BJ (cell line): ENCODE data around the gene GNG8. TPM values are rescaled to one million over a fixed set of nuclear protein-coding genes. Genes with fewer than 3 reads are reported as not detected.

Experiments used
- CTCF ChIA-PET: fragments of 350-600 bp; formaldehyde crosslinking; extraction: SDS; loops from one replicate; lab custom pipeline; 2021; ENCODE audit warnings: antibody characterized with exemption, inconsistent platforms; lab: Yijun Ruan, JAX
- POLR2A ChIA-PET: fragments of 300-600 bp; sonication (Branson Sonifier 250); formaldehyde crosslinking; extraction: SDS; loops from one replicate; lab custom pipeline; 2021; ENCODE audit warnings: antibody characterized with exemption; lab: Charles Lee
- DNase-seq: peaks from one replicate; pipeline ENCODE4 v3.0.0-alpha.2; 2011; ENCODE audit warnings: low read depth
- H3K27me3 ChIP-seq: 2 replicates; pipeline ENCODE4 v1.6.0; 2011; ENCODE audit warnings: low read length; ENCODE audit not compliant: control insufficient read depth, insufficient read depth
- H3K36me3 ChIP-seq: 2 replicates; pipeline ENCODE4 v1.5.1; 2011; ENCODE audit warnings: low read length; ENCODE audit not compliant: control insufficient read depth, insufficient read depth
- H3K4me3 ChIP-seq: 2 replicates; pipeline ENCODE4 v1.5.1; 2011; ENCODE audit warnings: low read depth, mild to moderate bottlenecking, control low read depth, low read length
- polyA plus RNA-seq: library from polyadenylated mRNA; depleted of rRNA; stranded (reverse); fragments of >200 nt; gene quantifications from 2 replicates; pipeline ENCODE4 v1.2.3, GENCODE V29; 2011
- TF ChIP-seq, protein P1 (sequence below): IDR thresholded peaks from 2 replicates; pipeline ENCODE4 v1.5.1; 2011; ENCODE audit warnings: low read depth, mild to moderate bottlenecking, control low read depth, inconsistent platforms, low read length, moderate library complexity; ENCODE audit not compliant: insufficient read depth

GNG8 gene
- polyA plus RNA-seq, 1 experiment, result not detected

DNA sequence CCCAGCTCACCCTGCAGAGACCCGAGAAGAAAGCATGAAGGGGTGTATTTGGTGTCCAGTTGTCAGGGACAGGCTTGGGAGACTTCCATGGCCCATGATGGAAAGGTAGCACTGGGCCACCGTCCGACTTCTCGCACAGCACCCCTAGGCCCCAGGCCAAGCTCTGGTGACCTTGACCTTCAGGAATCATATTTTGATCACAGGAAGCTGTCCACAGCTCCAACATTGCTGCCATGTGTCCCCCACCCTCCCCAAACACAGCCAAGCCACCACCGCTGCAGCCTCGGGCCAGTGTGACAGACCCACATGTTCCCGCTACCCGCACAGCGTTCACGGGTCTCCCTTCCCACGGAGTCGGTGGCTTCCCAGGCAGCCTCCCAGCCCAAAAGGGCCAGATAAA is 10.3 kb downstream of the GNG8 start:
- ChIA-PET CTCF (interaction anchor here (1.3 to 4.5 kb wide), 3 partner anchors 11 to 79 kb away, joined by 3 to 25 read pairs (median 5); partner anchors contain the start of gene DACT3), POLR2A (interaction anchor here (0.5 to 1.1 kb wide), 2 partner anchors 14 to 400 kb away, joined by 3 read pairs; no protein-coding TSS in a partner anchor)
- TF ChIP-seq, protein P1, sequence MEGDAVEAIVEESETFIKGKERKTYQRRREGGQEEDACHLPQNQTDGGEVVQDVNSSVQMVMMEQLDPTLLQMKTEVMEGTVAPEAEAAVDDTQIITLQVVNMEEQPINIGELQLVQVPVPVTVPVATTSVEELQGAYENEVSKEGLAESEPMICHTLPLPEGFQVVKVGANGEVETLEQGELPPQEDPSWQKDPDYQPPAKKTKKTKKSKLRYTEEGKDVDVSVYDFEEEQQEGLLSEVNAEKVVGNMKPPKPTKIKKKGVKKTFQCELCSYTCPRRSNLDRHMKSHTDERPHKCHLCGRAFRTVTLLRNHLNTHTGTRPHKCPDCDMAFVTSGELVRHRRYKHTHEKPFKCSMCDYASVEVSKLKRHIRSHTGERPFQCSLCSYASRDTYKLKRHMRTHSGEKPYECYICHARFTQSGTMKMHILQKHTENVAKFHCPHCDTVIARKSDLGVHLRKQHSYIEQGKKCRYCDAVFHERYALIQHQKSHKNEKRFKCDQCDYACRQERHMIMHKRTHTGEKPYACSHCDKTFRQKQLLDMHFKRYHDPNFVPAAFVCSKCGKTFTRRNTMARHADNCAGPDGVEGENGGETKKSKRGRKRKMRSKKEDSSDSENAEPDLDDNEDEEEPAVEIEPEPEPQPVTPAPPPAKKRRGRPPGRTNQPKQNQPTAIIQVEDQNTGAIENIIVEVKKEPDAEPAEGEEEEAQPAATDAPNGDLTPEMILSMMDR, result no peak
- H3K4me3 ChIP-seq, result no peak overlapping the region
- H3K36me3 ChIP-seq, result no peaks in the 10 kb centered on the region
- DNase-seq, result no peak
- H3K27me3 ChIP-seq, result no peaks in the 10 kb centered on the region

DNA sequence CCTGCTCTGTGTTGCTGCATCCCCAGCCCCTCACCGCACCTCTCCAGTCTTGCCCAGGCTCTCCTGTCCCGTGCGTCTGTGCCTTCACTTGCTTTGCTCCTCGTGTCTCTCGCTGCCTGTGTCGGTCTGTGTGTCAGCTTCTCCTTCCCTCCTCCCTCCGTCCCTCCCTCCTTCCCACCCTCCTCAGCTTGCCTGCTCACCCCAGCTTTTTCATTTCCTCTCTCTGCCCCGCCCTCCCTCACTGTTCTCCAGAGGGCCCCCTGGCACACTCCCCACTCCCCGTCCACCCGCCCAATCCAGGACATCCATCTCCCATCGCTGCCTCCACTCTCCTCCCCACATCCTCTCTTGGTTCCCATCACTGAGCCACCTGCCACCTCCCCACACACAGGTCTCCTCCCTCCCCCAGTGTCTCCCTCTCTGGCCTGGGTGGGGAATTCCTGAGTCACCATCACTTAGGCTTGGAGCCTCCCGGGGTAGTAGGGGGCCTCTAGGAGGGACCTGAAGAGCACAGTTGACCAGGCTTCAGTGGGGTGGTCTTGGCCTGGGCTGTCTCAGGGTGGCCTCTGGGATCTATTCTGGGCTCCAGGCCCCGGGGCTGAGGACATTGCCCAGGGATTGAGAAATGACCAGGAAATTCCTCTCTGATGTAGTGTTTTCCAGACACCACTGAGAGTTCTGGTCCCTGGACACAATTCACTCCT is 10.9 kb downstream of the GNG8 start, which contains the start of gene PTGIR:
PTGIR (minus strand) TSS at position 132 of the 704 bp plus-strand sequence. CDS start 864 bp downstream, outside the sequence.
- H3K36me3 ChIP-seq, result no peaks in the 10 kb centered on the region
- CTCF ChIA-PET, result interaction anchor here (1.3 to 4.5 kb wide), 3 partner anchors 10 to 80 kb away, joined by 3 to 25 read pairs (median 20); partner anchors contain the start of gene DACT3
- no peaks in the 10 kb centered on the region for H3K27me3 ChIP-seq
- DNase-seq, result no peak
- POLR2A ChIA-PET, result interaction anchor here (0.5 to 1.1 kb wide), 4 partner anchors 15 to 455 kb away, joined by 3 to 4 read pairs (median 3); partner anchors contain the start of gene DACT3
- TF ChIP-seq, protein P1, result no peak
- H3K4me3 ChIP-seq, result peak within 1 kb of the TSS; percentile 52

DNA sequence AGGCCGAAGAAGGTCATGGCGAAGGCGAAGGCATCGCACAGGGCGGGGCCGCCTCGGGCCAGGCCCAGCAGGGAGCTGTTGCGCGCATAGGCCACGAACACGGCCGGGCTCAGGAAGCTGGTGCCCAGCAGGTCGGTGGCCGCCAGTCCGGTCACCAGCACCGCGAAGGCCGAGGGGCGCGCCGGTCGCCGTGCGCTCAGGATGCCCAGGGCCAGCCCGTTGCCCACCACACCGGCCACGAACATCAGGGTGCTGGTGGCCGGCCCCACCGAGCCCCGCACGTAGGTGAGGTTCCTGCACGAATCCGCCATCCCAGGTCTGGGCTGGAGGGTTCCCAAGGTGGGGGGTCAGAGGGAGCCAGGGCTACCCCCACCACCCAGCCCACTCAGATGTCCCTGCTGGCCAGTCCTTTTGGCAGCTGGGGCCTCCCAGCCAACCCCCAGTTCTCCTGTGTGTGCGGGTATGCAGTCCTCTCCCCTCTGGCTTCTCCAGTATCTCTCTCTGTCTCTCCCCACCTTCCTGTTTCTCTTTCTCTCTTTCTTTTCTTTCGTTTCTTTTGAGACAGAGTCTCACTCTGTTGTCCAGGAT is 12.0 kb downstream of the GNG8 start:
- Histone ChIP-seq H3K36me3 (no peaks in the 10 kb centered on the region), H3K4me3 (peak overlapping the region; percentile 52), H3K27me3 (no peaks in the 10 kb centered on the region)
- DNase-seq, result no peak
- ChIA-PET POLR2A (interaction anchor here (1.1 kb wide), 1 partner anchor 37 kb away, joined by 3 read pairs; the partner anchor contains the start of gene DACT3), CTCF (interaction anchor here (0.6 to 4.5 kb wide), 8 partner anchors 9 to 129 kb away, joined by 3 to 25 read pairs (median 3); partner anchors contain the start of gene DACT3)
- TF ChIP-seq, protein P1, result no peak

DNA sequence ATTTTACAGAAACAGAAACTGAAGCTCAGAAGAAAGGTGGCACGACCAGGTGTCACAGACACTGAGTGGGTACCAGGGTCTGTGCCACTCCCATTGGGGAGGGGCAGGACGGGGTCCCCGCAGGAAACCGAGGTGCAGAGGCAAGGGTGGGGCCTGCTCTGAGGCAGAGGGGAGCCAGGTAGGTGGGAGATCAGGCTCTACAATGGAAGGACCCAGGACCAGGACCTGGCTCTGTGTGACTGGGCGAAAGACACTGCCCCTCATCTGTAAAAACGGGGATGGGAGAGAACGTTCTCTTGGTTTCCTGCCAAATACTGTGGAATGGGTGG is 13.9 kb downstream of the GNG8 start:
- TF ChIP-seq, protein P1, result no peak
- ChIA-PET CTCF (interaction anchor here (0.9 to 22.7 kb wide), 4 partner anchors 9 to 51 kb away, joined by 3 to 347 read pairs (median 4); partner anchors contain the start of gene DACT3), POLR2A (no interaction called here)
- no peak for DNase-seq
- peak overlapping the region; percentile 18 for H3K4me3 ChIP-seq
- H3K27me3 ChIP-seq, result no peaks in the 10 kb centered on the region
- no peaks in the 10 kb centered on the region for H3K36me3 ChIP-seq
